CD14-positive monocyte (primary cell): ENCODE data around the gene TMX4. TPM values are rescaled to one million over a fixed set of nuclear protein-coding genes. Genes with fewer than 3 reads are reported as not detected.

ENCODE experiments used
- DNase-seq, 3 donors: peaks; one replicate each; pipeline ENCODE4 v3.0.0-alpha.2; 2011 to 2022
- H2AFZ ChIP-seq: 2 replicates; pipeline ENCODE4 v1.6.0; 2012; ENCODE audit warnings: mild to moderate bottlenecking, low read depth, low read length, inconsistent platforms; ENCODE audit not compliant: insufficient read depth, poor library complexity, severe bottlenecking
- H3K27ac ChIP-seq, 2 donors: 1 replicate in 1 of 2; 2 replicates in 1 of 2; pipeline ENCODE4 v1.5.1; 2012 to 2013; ENCODE audit warnings: low read length in 2 of 2, control low read depth in 1 of 2, inconsistent platforms in 1 of 2, low read depth in 1 of 2, mild to moderate bottlenecking in 1 of 2
- H3K27me3 ChIP-seq, 2 donors: one replicate each; pipeline versions ENCODE4 v1.6.0 to v1.6.1; 2011 to 2013; ENCODE audit warnings: low read length in 2 of 2; ENCODE audit not compliant: control insufficient read depth in 2 of 2, insufficient read depth in 2 of 2
- H3K36me3 ChIP-seq, 2 donors: replicated peaks in 1 of 2; 1 replicate in 1 of 2; 2 replicates in 1 of 2; pipeline versions ENCODE4 v1.5.1 to v1.6.1; 2012 to 2013; ENCODE audit warnings: low read length in 2 of 2, control low read depth in 1 of 2, inconsistent platforms in 1 of 2, mild to moderate bottlenecking in 1 of 2; ENCODE audit not compliant: insufficient read depth in 2 of 2, control insufficient read depth in 1 of 2
- H3K4me1 ChIP-seq, 2 donors: 1 replicate in 1 of 2; 2 replicates in 1 of 2; pipeline versions ENCODE4 v1.5.1 to v1.6.1; 2012 to 2013; ENCODE audit warnings: low read length in 2 of 2, control low read depth in 1 of 2, inconsistent platforms in 1 of 2, mild to moderate bottlenecking in 1 of 2, moderate library complexity in 1 of 2; ENCODE audit not compliant: insufficient read depth in 2 of 2, control insufficient read depth in 1 of 2
- H3K4me2 ChIP-seq: replicated peaks from 2 replicates; pipeline ENCODE3; 2012; ENCODE audit warnings: low read length, moderate library complexity, mild to moderate bottlenecking; ENCODE audit not compliant: poor library complexity, severe bottlenecking; ENCODE audit errors: extremely low read depth
- H3K4me3 ChIP-seq, 3 experiments: fragments of 200-600 bp in 1 of 3; sonication (generic) in 1 of 3; replicated peaks in 1 of 3; 1 replicate in 2 of 3; 2 replicates in 1 of 3; pipeline ENCODE4 v1.5.1; 2011 to 2013; ENCODE audit warnings: low read length in 3 of 3, mild to moderate bottlenecking in 3 of 3, control low read depth in 2 of 3, low read depth in 2 of 3, inconsistent platforms in 1 of 3, moderate library complexity in 1 of 3
- H3K79me2 ChIP-seq: 2 replicates; pipeline ENCODE4 v1.6.0; 2012; ENCODE audit warnings: mild to moderate bottlenecking, control low read depth, inconsistent platforms, low read length, moderate library complexity; ENCODE audit not compliant: insufficient read depth
- H3K9ac ChIP-seq: 2 replicates; pipeline ENCODE4 v1.6.0; 2017; ENCODE audit warnings: low read length, mild to moderate bottlenecking; ENCODE audit not compliant: insufficient read depth, poor library complexity, severe bottlenecking
- H3K9me3 ChIP-seq, 2 donors: replicated peaks in 1 of 2; 1 replicate in 1 of 2; 2 replicates in 1 of 2; pipeline versions ENCODE4 v1.5.1 to v1.6.1; 2012 to 2013; ENCODE audit warnings: low read length in 2 of 2, control low read depth in 1 of 2; ENCODE audit not compliant: control insufficient read depth in 1 of 2, insufficient read depth in 1 of 2
- H4K20me1 ChIP-seq: 2 replicates; pipeline ENCODE4 v1.6.0; 2012; ENCODE audit warnings: mild to moderate bottlenecking, low read length, control low read depth, moderate library complexity; ENCODE audit not compliant: insufficient read depth
- H3K27ac Mint-ChIP-seq, 7 donors: one replicate each; pipeline ENCODE4 v1.8.0; 2020; ENCODE audit warnings: mild to moderate bottlenecking in 7 of 7, mixed read lengths in 7 of 7, moderate library complexity in 6 of 7, inconsistent platforms in 2 of 7
- H3K27me3 Mint-ChIP-seq, 3 donors: one replicate each; pipeline ENCODE4 v1.8.0; 2021 to 2022; ENCODE audit warnings: low read depth in 3 of 3, mild to moderate bottlenecking in 3 of 3, mixed read lengths in 3 of 3, moderate library complexity in 3 of 3, inconsistent platforms in 1 of 3
- H3K36me3 Mint-ChIP-seq, 2 donors: one replicate each; pipeline ENCODE4 v1.8.0; 2020; ENCODE audit warnings: mixed read lengths in 2 of 2, inconsistent platforms in 1 of 2, mild to moderate bottlenecking in 1 of 2
- H3K4me1 Mint-ChIP-seq: one replicate; pipeline ENCODE4 v1.8.0; 2020; ENCODE audit warnings: mild to moderate bottlenecking, mixed read lengths
- H3K4me3 Mint-ChIP-seq, 2 donors: one replicate each; pipeline ENCODE4 v1.8.0; 2020; ENCODE audit warnings: mild to moderate bottlenecking in 2 of 2, mixed read lengths in 2 of 2, moderate library complexity in 1 of 2
- H3K9me3 Mint-ChIP-seq, 7 donors: one replicate each; pipeline ENCODE4 v1.8.0; 2020 to 2022; ENCODE audit warnings: mixed read lengths in 7 of 7, mild to moderate bottlenecking in 6 of 7, moderate library complexity in 6 of 7, inconsistent platforms in 2 of 7
- WGBS: methylation state at CpG from one replicate; pipeline ENCODE4 v1.1.5; 2013; ENCODE audit warnings: missing lambda C conversion rate; ENCODE audit not compliant: insufficient coverage; 5-methylcytosine and 5-hydroxymethylcytosine counted together
- intact Hi-C, 2 donors: fragments of 100-400 bp; cut with micrococcal nuclease; formaldehyde crosslinking; loops; one replicate each; pipeline versions ENCODE4 v1.15.0 to v1.15.1; 2023
- polyA plus RNA-seq, 3 donors: library from polyadenylated mRNA; depleted of rRNA in 1 of 3; unstranded in 2 of 3; stranded (reverse) in 1 of 3; fragments of 300-500 nt in 2 of 3; fragments of >200 nt in 1 of 3; fragmentation: Illumina TruSeq in 2 of 3; gene quantifications; 1 replicate in 2 of 3; 2 replicates in 1 of 3; pipeline ENCODE4 v1.2.3, GENCODE V29; 2012 to 2021
- TF ChIP-seq, protein P1 (sequence below): fragments of 200-600 bp; IDR thresholded peaks from one replicate; pipeline ENCODE4 v1.8.0; 2022; ENCODE audit warnings: antibody characterized with exemption, mild to moderate bottlenecking

Gene TMX4
- polyA plus RNA-seq, 3 donors = 12.1 to 67.9 (median 55.2) TPM

DNA sequence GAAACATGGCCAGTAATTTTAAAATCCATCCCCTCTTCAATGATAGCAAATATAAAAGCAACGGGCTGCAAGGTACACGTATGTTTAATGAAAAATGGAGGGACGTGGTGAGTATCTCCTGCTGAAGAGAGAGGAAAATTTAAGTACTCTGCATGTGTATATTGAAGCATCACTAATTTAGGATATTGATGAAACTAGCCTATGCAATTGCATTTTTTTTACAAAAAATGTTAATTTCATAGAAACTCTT lies 362 bp upstream of the TMX4 start:
- H3K27ac Mint-ChIP-seq = peak overlapping the region in 1 of 7 donors; percentile 92
- H3K79me2 ChIP-seq = peaks cover 41% of the 10 kb centered on the region
- H3K27me3 ChIP-seq = no peaks in the 10 kb centered on the region
- H4K20me1 ChIP-seq = peaks cover 17% of the 10 kb centered on the region
- H2AFZ ChIP-seq = peak overlapping the region; percentile 96
- H3K4me3 ChIP-seq = peak overlapping the region; percentile 48 to 97 (median 95)
- H3K4me3 Mint-ChIP-seq = peak overlapping the region; percentile 75 to 80
- peaks cover 0 to 2% (median 0%) of the 10 kb centered on the region in 7 donors for H3K9me3 Mint-ChIP-seq
- H3K36me3 ChIP-seq = no peaks in the 10 kb centered on the region
- peak overlapping the region; percentile 75 to 92 for H3K27ac ChIP-seq
- no CpG with 5 or more reads among the region's 3 CpGs for WGBS
- H3K27me3 Mint-ChIP-seq = peaks cover 0 to 2% (median 0%) of the 10 kb centered on the region in 3 donors
- no peak for DNase-seq
- H3K9me3 ChIP-seq = no peaks in the 10 kb centered on the region
- H3K36me3 Mint-ChIP-seq = peaks cover 0 to 3% of the 10 kb centered on the region in 2 donors
- intact Hi-C loops = loop anchor here in 1 of 2 donors (5.0 kb wide), 1 partner anchor 77 kb away; no protein-coding TSS in a partner anchor
- TF ChIP-seq, protein P1, sequence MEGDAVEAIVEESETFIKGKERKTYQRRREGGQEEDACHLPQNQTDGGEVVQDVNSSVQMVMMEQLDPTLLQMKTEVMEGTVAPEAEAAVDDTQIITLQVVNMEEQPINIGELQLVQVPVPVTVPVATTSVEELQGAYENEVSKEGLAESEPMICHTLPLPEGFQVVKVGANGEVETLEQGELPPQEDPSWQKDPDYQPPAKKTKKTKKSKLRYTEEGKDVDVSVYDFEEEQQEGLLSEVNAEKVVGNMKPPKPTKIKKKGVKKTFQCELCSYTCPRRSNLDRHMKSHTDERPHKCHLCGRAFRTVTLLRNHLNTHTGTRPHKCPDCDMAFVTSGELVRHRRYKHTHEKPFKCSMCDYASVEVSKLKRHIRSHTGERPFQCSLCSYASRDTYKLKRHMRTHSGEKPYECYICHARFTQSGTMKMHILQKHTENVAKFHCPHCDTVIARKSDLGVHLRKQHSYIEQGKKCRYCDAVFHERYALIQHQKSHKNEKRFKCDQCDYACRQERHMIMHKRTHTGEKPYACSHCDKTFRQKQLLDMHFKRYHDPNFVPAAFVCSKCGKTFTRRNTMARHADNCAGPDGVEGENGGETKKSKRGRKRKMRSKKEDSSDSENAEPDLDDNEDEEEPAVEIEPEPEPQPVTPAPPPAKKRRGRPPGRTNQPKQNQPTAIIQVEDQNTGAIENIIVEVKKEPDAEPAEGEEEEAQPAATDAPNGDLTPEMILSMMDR = no peak
- H3K4me2 ChIP-seq = peak overlapping the region; percentile 99
- peaks cover 18% of the 10 kb centered on the region for H3K4me1 Mint-ChIP-seq
- H3K9ac ChIP-seq = peak overlapping the region; percentile 94
- H3K4me1 ChIP-seq = peaks cover 27 to 50% of the 10 kb centered on the region in 2 donors

DNA sequence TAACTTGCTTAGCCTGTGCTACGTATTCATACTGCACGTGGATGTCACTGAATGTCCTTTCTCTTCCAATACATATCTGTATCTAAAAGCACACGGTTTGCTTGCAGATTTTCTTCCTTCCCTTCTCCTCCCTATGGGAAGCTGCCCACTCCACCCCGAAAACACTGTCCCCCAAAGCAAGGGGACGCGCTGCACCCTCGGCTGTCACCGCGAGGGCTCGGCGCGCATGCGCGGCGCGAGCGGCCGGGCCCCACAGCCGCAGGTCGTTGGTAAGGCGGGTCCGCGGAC lies 659 bp downstream of the TMX4 start:
- Histone ChIP-seq H3K9ac (peak overlapping the region; percentile 94), H3K4me2 (peak overlapping the region; percentile 99), H3K27ac (peak overlapping the region; percentile 75 to 92), H3K4me3 (peak overlapping the region; percentile 48 to 97 (median 95)), H3K27me3 (no peaks in the 10 kb centered on the region), H2AFZ (peak overlapping the region; percentile 96), H3K36me3 (no peaks in the 10 kb centered on the region), H4K20me1 (peaks cover 24% of the 10 kb centered on the region), H3K4me1 (peaks cover 27 to 50% of the 10 kb centered on the region in 2 donors), H3K9me3 (no peaks in the 10 kb centered on the region), H3K79me2 (peaks cover 51% of the 10 kb centered on the region)
- TF ChIP-seq, protein P1 = no peak
- under 1% methylated on average over 23 of the region's 23 CpGs for WGBS
- Mint-ChIP-seq H3K36me3 (peaks cover 2 to 3% of the 10 kb centered on the region in 2 donors), H3K27me3 (peaks cover 0 to 2% (median 0%) of the 10 kb centered on the region in 3 donors), H3K4me3 (peak overlapping the region; percentile 86 to 97), H3K9me3 (peaks cover 0 to 2% (median 0%) of the 10 kb centered on the region in 7 donors), H3K4me1 (peaks cover 22% of the 10 kb centered on the region), H3K27ac (peak overlapping the region in 6 of 7 donors; percentile 84 to 94 (median 90))
- intact Hi-C loops = no loop called here
- peak; percentile 49 to 61 (median 58) for DNase-seq
